GM13977 (cell line): ENCODE results near the gene PRKAR1B.

ENCODE experiments used
- DNase-seq: peaks from one replicate; pipeline ENCODE4 v3.0.0; 2012; ENCODE audit warnings: low spot score
- CTCF ChIP-seq: IDR thresholded peaks from 2 replicates; pipeline ENCODE4 v1.5.1; 2012; ENCODE audit warnings: mild to moderate bottlenecking, control low read depth; ENCODE audit not compliant: insufficient read depth; ENCODE audit errors: extremely low read depth, missing control alignments
- in situ Hi-C: fragments of 300-500 bp; cut with MboI; formaldehyde crosslinking; loops from one replicate; pipeline ENCODE4 v1.12.0; 2022; ENCODE audit warnings: low sequenced_read_pairs, low pct_unique_long_range_greater_than_20kb, mixed read lengths, inconsistent platforms; ENCODE audit not compliant: unreplicated experiment

Gene PRKAR1B

GRCh38 chr7:607938-608337, 119.1 kb downstream of the PRKAR1B start:
- in situ Hi-C loops, result no loop called here
- no peak for DNase-seq
- no peak for TF ChIP-seq CTCF

- in situ Hi-C loops, result no loop called here
- DNase-seq, result no peak
- no peak for TF ChIP-seq CTCF
Measured at GRCh38 chr7:605661-606450, 121.2 kb downstream of the PRKAR1B start.

- in situ Hi-C loops, result no loop called here
- no peak for DNase-seq
- no peak for TF ChIP-seq CTCF
Measured at GRCh38 chr7:604884-605531, 122.1 kb downstream of the PRKAR1B start.

- TF ChIP-seq CTCF, result peak; percentile 6
- in situ Hi-C loops, result no loop called here
- DNase-seq, result peak; percentile 91
Measured at GRCh38 chr7:604001-604883, 122.8 kb downstream of the PRKAR1B start.

- in situ Hi-C loops, result no loop called here
- no peak for DNase-seq
- no peak for TF ChIP-seq CTCF
Measured at GRCh38 chr7:603152-603951, 123.7 kb downstream of the PRKAR1B start.
